Measurements from ENCODE around the gene ADCY5.

ADCY5 gene

DNA sequence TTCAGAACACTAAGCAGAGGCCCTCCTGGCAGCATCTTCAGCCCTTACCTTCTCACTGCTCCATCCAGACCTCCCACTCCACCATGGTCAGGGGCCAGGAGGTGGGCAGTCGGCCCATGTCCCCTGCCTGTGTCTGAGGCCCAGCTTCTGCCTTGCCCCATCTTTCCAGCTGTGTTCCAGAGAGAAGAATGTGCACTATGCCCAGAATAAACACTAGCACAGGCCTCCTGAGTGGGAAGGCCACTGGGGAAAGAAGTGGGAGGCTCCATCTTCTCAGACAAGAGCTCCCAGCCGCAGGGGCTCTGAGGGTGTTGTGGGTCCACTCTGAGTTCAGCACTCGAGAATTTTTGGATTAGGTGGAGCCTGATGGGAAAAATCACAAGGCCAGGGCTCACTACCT lies 44.5 kb downstream of the ADCY5 start:
- no peak overlapping the region for H3K4me3 ChIP-seq (ENCODE audit: low read length)
- TF ChIP-seq, protein P1, sequence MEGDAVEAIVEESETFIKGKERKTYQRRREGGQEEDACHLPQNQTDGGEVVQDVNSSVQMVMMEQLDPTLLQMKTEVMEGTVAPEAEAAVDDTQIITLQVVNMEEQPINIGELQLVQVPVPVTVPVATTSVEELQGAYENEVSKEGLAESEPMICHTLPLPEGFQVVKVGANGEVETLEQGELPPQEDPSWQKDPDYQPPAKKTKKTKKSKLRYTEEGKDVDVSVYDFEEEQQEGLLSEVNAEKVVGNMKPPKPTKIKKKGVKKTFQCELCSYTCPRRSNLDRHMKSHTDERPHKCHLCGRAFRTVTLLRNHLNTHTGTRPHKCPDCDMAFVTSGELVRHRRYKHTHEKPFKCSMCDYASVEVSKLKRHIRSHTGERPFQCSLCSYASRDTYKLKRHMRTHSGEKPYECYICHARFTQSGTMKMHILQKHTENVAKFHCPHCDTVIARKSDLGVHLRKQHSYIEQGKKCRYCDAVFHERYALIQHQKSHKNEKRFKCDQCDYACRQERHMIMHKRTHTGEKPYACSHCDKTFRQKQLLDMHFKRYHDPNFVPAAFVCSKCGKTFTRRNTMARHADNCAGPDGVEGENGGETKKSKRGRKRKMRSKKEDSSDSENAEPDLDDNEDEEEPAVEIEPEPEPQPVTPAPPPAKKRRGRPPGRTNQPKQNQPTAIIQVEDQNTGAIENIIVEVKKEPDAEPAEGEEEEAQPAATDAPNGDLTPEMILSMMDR (IDR thresholded peaks at IDR 0.05; ENCODE audit: insufficient read depth, low read depth, low read length, missing control alignments) = no peak
- DNase-seq (ENCODE audit: low read depth) = no peak

DNA sequence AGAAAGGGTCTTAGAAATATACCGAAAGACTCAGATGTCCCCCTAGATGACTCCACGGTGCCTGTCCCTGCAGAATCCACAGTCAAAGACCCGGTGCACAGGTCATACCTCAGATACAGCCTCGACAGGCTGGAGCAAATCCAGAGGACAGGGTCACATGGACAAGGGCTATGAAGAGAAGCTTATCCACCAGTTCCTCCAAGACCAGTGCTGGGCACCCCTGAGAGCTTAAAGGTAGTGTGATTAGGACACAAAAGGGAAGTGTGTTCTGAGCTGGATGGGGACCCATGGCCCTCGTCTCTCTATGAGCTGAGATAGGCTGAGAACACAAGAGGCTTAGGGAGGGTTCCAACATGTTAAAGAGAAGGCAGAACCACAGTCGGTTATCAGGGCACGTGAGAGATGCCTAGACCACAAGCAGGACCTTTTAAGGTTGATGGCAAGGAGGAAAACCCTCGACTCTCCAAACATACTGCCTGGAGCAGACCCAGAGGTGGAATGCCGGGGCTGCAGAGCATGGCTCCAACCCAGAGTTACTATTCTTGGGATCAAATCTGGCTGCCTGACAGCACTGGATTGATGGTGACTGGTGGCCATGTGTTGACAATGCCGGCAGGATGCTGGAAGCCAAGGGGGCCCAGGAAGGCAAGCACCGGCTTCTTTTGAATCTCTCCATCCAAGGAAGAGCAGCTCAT lies 46.9 kb downstream of the ADCY5 start:
- TF ChIP-seq, protein P1 (IDR thresholded peaks at IDR 0.05; ENCODE audit: insufficient read depth, low read depth, low read length, missing control alignments) = no peak
- no peak overlapping the region for H3K4me3 ChIP-seq (ENCODE audit: low read length)
- DNase-seq (ENCODE audit: low read depth) = no peak

DNA sequence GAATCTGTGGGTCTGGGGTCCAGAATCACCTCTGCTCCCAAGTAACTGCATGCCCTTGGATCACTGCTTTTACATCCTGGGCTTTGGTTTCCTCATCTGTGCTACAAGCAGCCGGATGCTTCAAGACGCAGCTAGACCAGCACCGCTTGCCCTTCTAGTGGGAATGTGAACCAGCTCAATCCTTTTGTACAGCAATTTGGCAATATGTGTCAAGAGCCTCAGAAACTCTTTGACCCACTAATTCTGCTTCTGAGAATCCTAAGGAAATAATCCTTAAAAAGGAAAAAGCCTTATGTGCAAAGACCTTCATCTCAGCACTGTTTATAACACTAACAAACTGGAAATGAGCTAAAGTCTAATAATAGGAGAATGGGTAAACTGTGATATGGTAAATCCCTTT lies 48.7 kb downstream of the ADCY5 start:
- no peak overlapping the region for H3K4me3 ChIP-seq (ENCODE audit: low read length)
- no peak for DNase-seq (ENCODE audit: low read depth)
- TF ChIP-seq, protein P1 (IDR thresholded peaks at IDR 0.05; ENCODE audit: insufficient read depth, low read depth, low read length, missing control alignments) = no peak

DNA sequence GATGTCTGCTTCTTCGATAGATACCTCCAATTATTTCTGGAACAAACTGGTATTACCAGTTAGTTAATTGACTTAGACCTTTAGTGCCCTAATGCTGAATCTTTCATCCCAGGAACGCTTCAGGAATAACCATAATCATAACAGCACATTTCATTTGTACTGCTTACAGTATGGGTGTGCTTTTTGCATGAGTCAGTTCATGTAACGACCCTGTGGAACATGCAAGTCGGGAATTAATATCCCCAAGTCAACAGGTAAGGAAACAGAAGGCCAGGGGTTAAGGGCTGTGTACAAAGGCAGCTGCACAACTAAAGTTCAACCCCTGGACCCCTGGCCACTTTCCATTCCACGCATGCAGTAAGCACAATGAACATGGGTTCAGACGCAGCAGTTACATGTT lies 49.2 kb downstream of the ADCY5 start:
- TF ChIP-seq, protein P1 (IDR thresholded peaks at IDR 0.05; ENCODE audit: insufficient read depth, low read depth, low read length, missing control alignments) = no peak
- peak; percentile 7 for DNase-seq (ENCODE audit: low read depth)
- no peak overlapping the region for H3K4me3 ChIP-seq (ENCODE audit: low read length)

DNA sequence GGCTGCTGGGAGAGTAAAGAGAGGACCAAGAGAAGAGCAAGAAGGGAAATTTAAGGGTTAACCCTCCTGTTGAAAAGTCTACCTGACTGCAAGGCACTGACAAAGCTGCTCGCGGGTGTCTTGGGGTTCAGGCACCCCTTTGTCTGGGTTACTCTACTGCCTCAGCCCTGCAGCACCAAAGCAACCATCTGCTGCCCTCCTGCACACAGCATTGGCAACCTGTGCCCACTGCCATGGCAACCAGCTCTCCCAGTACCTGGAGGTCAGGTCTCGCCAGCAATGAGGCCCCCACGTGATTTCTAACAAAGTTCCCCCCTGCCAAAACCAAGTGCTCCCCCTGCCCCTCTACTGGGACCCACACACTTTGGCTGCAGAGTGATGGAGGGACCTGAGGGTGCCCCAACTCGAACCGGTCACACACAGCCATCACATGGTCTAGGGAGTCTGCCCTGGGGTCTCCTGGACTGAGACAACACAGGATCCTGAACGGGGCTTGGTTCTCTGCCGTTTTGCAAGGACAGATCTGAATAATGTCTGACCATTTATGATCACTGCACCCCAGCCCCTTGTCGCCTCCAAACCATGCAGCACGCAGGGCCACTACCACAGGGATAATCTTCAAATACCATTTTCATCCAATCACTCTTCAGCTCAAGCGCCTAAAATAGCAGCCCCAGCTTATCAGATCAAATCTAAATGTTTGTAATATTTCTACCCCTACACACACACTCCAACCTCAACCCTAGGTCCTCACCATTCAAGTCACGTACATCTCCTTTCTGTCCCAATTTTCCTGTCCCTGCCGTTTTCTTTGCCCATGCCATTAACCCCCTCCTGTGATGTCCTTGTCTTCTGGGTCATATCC lies 50.7 kb downstream of the ADCY5 start:
- TF ChIP-seq, protein P1 (IDR thresholded peaks at IDR 0.05; ENCODE audit: insufficient read depth, low read depth, low read length, missing control alignments) = no peak
- no peak overlapping the region for H3K4me3 ChIP-seq (ENCODE audit: low read length)
- no peak for DNase-seq (ENCODE audit: low read depth)

DNA sequence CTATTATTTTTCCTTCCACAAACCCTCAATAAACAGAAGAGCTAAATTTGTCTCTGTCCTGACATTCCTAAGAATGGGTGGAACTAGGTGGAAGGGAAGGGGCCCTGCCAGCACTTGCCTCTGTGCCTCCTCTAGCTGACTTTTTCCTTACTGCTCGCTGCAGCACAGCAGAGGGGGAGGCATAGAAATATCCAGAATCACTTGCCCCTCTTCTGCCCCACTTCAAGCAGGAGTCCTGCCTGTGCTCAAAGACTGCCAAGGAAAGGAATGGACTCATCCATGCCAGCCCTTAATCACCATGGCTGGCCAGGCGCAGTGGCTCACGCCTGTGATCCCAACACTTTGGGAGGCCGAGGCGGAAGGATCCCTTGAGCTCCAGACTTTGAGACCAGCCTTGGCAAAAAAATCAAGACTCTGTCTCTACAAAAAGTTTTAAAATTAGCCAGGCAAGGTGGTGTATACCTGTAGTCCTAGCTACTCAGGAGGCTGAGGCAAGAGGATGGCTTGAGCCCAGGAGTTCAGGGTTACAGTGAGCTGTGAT lies 51.8 kb downstream of the ADCY5 start:
- TF ChIP-seq, protein P1 (IDR thresholded peaks at IDR 0.05; ENCODE audit: insufficient read depth, low read depth, low read length, missing control alignments) = no peak

More for the DNA sequence above, 51.8 kb downstream of the ADCY5 start:
- no peak for DNase-seq (ENCODE audit: low read depth)
- no peak overlapping the region for H3K4me3 ChIP-seq (ENCODE audit: low read length)
